Stimulated activated naive B cell treated with anti-CD40 and anti-IgM and Interleukin-4, amounts not matched to agents 10 μg/mL and 1 μg/mL and 100 μg/mL, for 72 hours (primary cell): ENCODE results near the gene UQCRH.
"Not testable (repeated sequence)": the region's sequence is repeated elsewhere in the genome, so short reads cannot be mapped to it uniquely, and the experiment has no call there.

Experiments used
- ATAC-seq, 2 donors: fragments of 150-1000 bp; cut with Tn5 transposase; replicated peaks; 2 replicates each; pipeline ENCODE4 v1.10.0; 2021; ENCODE audit warnings: moderate library complexity in 1 of 2
- DNase-seq: peaks from one replicate; pipeline ENCODE4 v3.0.0; 2021
- H3K27ac Mint-ChIP-seq: one replicate; pipeline ENCODE4 v1.8.0; 2022; ENCODE audit warnings: mild to moderate bottlenecking, mixed read lengths
- H3K27me3 Mint-ChIP-seq, 2 donors: one replicate each; pipeline ENCODE4 v1.8.0; 2022; ENCODE audit warnings: mixed read lengths in 2 of 2
- H3K36me3 Mint-ChIP-seq, 2 donors: one replicate each; pipeline ENCODE4 v1.8.0; 2022; ENCODE audit warnings: mixed read lengths in 2 of 2, mild to moderate bottlenecking in 1 of 2
- H3K4me1 Mint-ChIP-seq, 2 donors: one replicate each; pipeline ENCODE4 v1.8.0; 2022; ENCODE audit warnings: mixed read lengths in 2 of 2, mild to moderate bottlenecking in 1 of 2
- H3K4me3 Mint-ChIP-seq, 2 donors: one replicate each; pipeline ENCODE4 v1.8.0; 2022; ENCODE audit warnings: mild to moderate bottlenecking in 2 of 2, mixed read lengths in 2 of 2, moderate library complexity in 1 of 2
- H3K9me3 Mint-ChIP-seq, 2 donors: one replicate each; pipeline ENCODE4 v1.8.0; 2022; ENCODE audit warnings: mixed read lengths in 2 of 2, mild to moderate bottlenecking in 1 of 2

Gene UQCRH

GRCh38 chr1:46309401-46310159, 6.1 kb downstream of the UQCRH start:
- H3K27me3 Mint-ChIP-seq: no peaks in the 10 kb centered on the region
- no peak for ATAC-seq
- no peak for DNase-seq
- H3K36me3 Mint-ChIP-seq: peaks cover 48 to 53% of the 10 kb centered on the region in 2 donors
- no peak overlapping the region for H3K27ac Mint-ChIP-seq
- H3K4me3 Mint-ChIP-seq: no peak overlapping the region
- peaks cover 20 to 25% of the 10 kb centered on the region in 2 donors for H3K4me1 Mint-ChIP-seq
- H3K9me3 Mint-ChIP-seq: no peaks in the 10 kb centered on the region

- H3K4me3 Mint-ChIP-seq: no peak overlapping the region
- no peak for ATAC-seq
- H3K4me1 Mint-ChIP-seq: peaks cover 22 to 25% of the 10 kb centered on the region in 2 donors
- H3K36me3 Mint-ChIP-seq: peaks cover 51 to 54% of the 10 kb centered on the region in 2 donors
- no peak overlapping the region for H3K27ac Mint-ChIP-seq
- H3K9me3 Mint-ChIP-seq: no peaks in the 10 kb centered on the region
- no peak for DNase-seq
- H3K27me3 Mint-ChIP-seq: no peaks in the 10 kb centered on the region
Measured at GRCh38 chr1:46310321-46310720, 6.8 kb downstream of the UQCRH start.

- peaks cover 10 to 21% of the 10 kb centered on the region in 2 donors for H3K4me1 Mint-ChIP-seq
- H3K4me3 Mint-ChIP-seq: no peak overlapping the region
- H3K9me3 Mint-ChIP-seq: no peaks in the 10 kb centered on the region
- H3K27me3 Mint-ChIP-seq: no peaks in the 10 kb centered on the region
- H3K36me3 Mint-ChIP-seq: peaks cover 39 to 47% of the 10 kb centered on the region in 2 donors
- H3K27ac Mint-ChIP-seq: peak overlapping the region; percentile 2
- ATAC-seq (peak; percentile 72 to 82), DNase-seq (no peak)
Measured at GRCh38 chr1:46315669-46316403, 12.3 kb downstream of the UQCRH start.

GRCh38 chr1:46317323-46317722, 13.8 kb downstream of the UQCRH start:
- Mint-ChIP-seq H3K9me3 (no peaks in the 10 kb centered on the region), H3K36me3 (peaks cover 45 to 51% of the 10 kb centered on the region in 2 donors), H3K4me1 (peaks cover 20 to 35% of the 10 kb centered on the region in 2 donors), H3K27ac (peak overlapping the region; percentile 9), H3K4me3 (no peak overlapping the region), H3K27me3 (no peaks in the 10 kb centered on the region)
- DNase-seq (no peak), ATAC-seq (no peak)

- peaks cover 37 to 48% of the 10 kb centered on the region in 2 donors for H3K36me3 Mint-ChIP-seq
- not testable (repeated sequence) for H3K9me3 Mint-ChIP-seq, ATAC-seq, DNase-seq, H3K27me3 Mint-ChIP-seq, H3K4me3 Mint-ChIP-seq, H3K27ac Mint-ChIP-seq
- peaks cover 22 to 45% of the 10 kb centered on the region in 2 donors for H3K4me1 Mint-ChIP-seq
Measured at GRCh38 chr1:46319301-46319700, 15.8 kb downstream of the UQCRH start.

- Mint-ChIP-seq H3K4me1 (peaks cover 22 to 53% of the 10 kb centered on the region in 2 donors), H3K27ac (peak overlapping the region; percentile 48), H3K36me3 (peaks cover 33 to 48% of the 10 kb centered on the region in 2 donors)
- not testable (repeated sequence) for H3K4me3 Mint-ChIP-seq, H3K27me3 Mint-ChIP-seq, DNase-seq, ATAC-seq, H3K9me3 Mint-ChIP-seq
Measured at GRCh38 chr1:46319960-46320914, 16.7 kb downstream of the UQCRH start.

- Mint-ChIP-seq H3K27ac (peak overlapping the region; percentile 86), H3K4me3 (peak overlapping the region in 1 of 2 donors; percentile 21), H3K36me3 (peaks cover 33 to 47% of the 10 kb centered on the region in 2 donors), H3K4me1 (peaks cover 23 to 60% of the 10 kb centered on the region in 2 donors)
- not testable (repeated sequence) for H3K9me3 Mint-ChIP-seq, ATAC-seq, DNase-seq, H3K27me3 Mint-ChIP-seq
Measured at GRCh38 chr1:46322191-46322590, 18.7 kb downstream of the UQCRH start.

- Mint-ChIP-seq H3K4me1 (peaks cover 21 to 71% of the 10 kb centered on the region in 2 donors), H3K4me3 (peak overlapping the region; percentile 63 to 69), H3K36me3 (peaks cover 33 to 54% of the 10 kb centered on the region in 2 donors), H3K27ac (peak overlapping the region; percentile 96)
- DNase-seq (peak; percentile 69), ATAC-seq (peak; percentile 63 to 64)
- H3K27me3 Mint-ChIP-seq, H3K9me3 Mint-ChIP-seq: not testable (repeated sequence)
Measured at GRCh38 chr1:46325285-46326076, 22.0 kb downstream of the UQCRH start.

- Mint-ChIP-seq H3K4me3 (peak overlapping the region in 1 of 2 donors; percentile 44), H3K4me1 (peaks cover 19 to 79% of the 10 kb centered on the region in 2 donors), H3K36me3 (peaks cover 38 to 51% of the 10 kb centered on the region in 2 donors)
- not testable (repeated sequence) for H3K9me3 Mint-ChIP-seq, DNase-seq, H3K27ac Mint-ChIP-seq, H3K27me3 Mint-ChIP-seq, ATAC-seq
Measured at GRCh38 chr1:46328182-46328581, 24.7 kb downstream of the UQCRH start.

GRCh38 chr1:46329807-46330206, 26.3 kb downstream of the UQCRH start:
- not testable (repeated sequence) for ATAC-seq, H3K9me3 Mint-ChIP-seq, DNase-seq, H3K27me3 Mint-ChIP-seq
- Mint-ChIP-seq H3K27ac (peak overlapping the region; percentile 31), H3K4me1 (peaks cover 21 to 81% of the 10 kb centered on the region in 2 donors), H3K36me3 (peaks cover 34 to 43% of the 10 kb centered on the region in 2 donors), H3K4me3 (peak overlapping the region; percentile 90 to 91)

GRCh38 chr1:46330381-46330780, 26.9 kb downstream of the UQCRH start:
- Mint-ChIP-seq H3K4me1 (peaks cover 17 to 75% of the 10 kb centered on the region in 2 donors), H3K4me3 (peak overlapping the region; percentile 90 to 91), H3K27ac (peak overlapping the region; percentile 97), H3K36me3 (peaks cover 30 to 37% of the 10 kb centered on the region in 2 donors)
- H3K9me3 Mint-ChIP-seq, H3K27me3 Mint-ChIP-seq, ATAC-seq, DNase-seq: not testable (repeated sequence)

- Mint-ChIP-seq H3K36me3 (peaks cover 29 to 33% of the 10 kb centered on the region in 2 donors), H3K4me1 (peaks cover 15 to 64% of the 10 kb centered on the region in 2 donors), H3K4me3 (peak overlapping the region; percentile 90 to 91), H3K27ac (peak overlapping the region; percentile 97)
- not testable (repeated sequence) for H3K9me3 Mint-ChIP-seq, H3K27me3 Mint-ChIP-seq
- DNase-seq (peak; percentile 76), ATAC-seq (peak; percentile 37 to 39)
Measured at GRCh38 chr1:46331786-46332540, 28.5 kb downstream of the UQCRH start.
